ENCODE results near the gene ACSBG1.

GRCh38 chr15:78208341-78208844 is 26.0 kb downstream of the ACSBG1 start:
- TF ChIP-seq CTCF (IDR thresholded peaks at IDR 0.05) (no peak), POLR2A (IDR thresholded peaks at IDR 0.05) (no peak), POLR2AphosphoS5 (IDR thresholded peaks at IDR 0.05) (no peak)

Measured in prostate gland (tissue), 2 donors.